Right cardiac atrium (tissue), 5 donors: ENCODE data around the gene ABCC1. TPM values are rescaled to one million over a fixed set of nuclear protein-coding genes. Genes with fewer than 3 reads are reported as not detected.
"Not testable (repeated sequence)": the region's sequence is repeated elsewhere in the genome, so short reads cannot be mapped to it uniquely, and the experiment has no call there.

ENCODE experiments used
- ATAC-seq, 2 donors: fragments of 200-7000 bp; cut with Tn5 transposase; one replicate each; pipeline versions ENCODE4 v1.8.0 to v1.9.1; 2020; ENCODE audit warnings: moderate library complexity in 2 of 2, mild to moderate bottlenecking in 1 of 2
- DNase-seq, 3 donors: peaks; one replicate each; pipeline ENCODE4 v3.0.0-alpha.2; 2020
- H3K27ac ChIP-seq: one replicate; pipeline ENCODE4 v1.5.1; 2013; ENCODE audit warnings: mild to moderate bottlenecking, low read length, control low read depth, moderate library complexity
- H3K27me3 ChIP-seq: one replicate; pipeline ENCODE4 v1.6.1; 2013; ENCODE audit not compliant: control insufficient read depth, insufficient read depth
- H3K4me1 ChIP-seq: one replicate; pipeline ENCODE4 v1.6.1; 2013; ENCODE audit warnings: low read length; ENCODE audit not compliant: control insufficient read depth, insufficient read depth
- H3K4me3 ChIP-seq: one replicate; pipeline ENCODE4 v1.5.1; 2013; ENCODE audit warnings: low read length, control low read depth
- H3K9me3 ChIP-seq: one replicate; pipeline ENCODE4 v1.6.1; 2013; ENCODE audit warnings: low read length; ENCODE audit not compliant: control insufficient read depth
- WGBS: extraction: QIAGEN DNeasy Blood & Tissue Kit; methylation state at CpG from one replicate; pipeline ENCODE4 v1.1.7; 2013; 5-methylcytosine and 5-hydroxymethylcytosine counted together
- intact Hi-C, 4 donors: fragments of 100-400 bp; cut with DNase I; formaldehyde crosslinking; loops; one replicate each; pipeline versions ENCODE4 v1.11.0 to v1.14.0; 2022 to 2023
- polyA plus RNA-seq: library from polyadenylated mRNA; stranded (reverse); fragments of 200-250 nt; gene quantifications from one replicate; pipeline ENCODE4 v1.2.3, GENCODE V29; 2013
- total RNA-seq, 4 donors: library from RNA; stranded (reverse); fragmentation: NEBNext Ultra II Directional; extraction: Animal tissue kit (Norgen Biotek cat#: 25700); gene quantifications; one replicate each; pipeline ENCODE4 v1.2.1, GENCODE V29; 2021
- donor health status: healthy with polysubstance abuse.
- donor health status: DM: no; HTN: yes; CAD: no.
- donor health status: DM: no; HTN: no; CAD: no.
- donor health status: DM: no; HTN: yes; CAD: no; lungs with severe emphysema.
- donor health status: DM: yes; HTN: yes; CAD: no.

Gene ABCC1
- total and polyA plus RNA-seq, 5 donors, result 9.7 to 30.9 (median 24.4) TPM

- not testable (repeated sequence) for DNase-seq, H3K27ac ChIP-seq, H3K27me3 ChIP-seq, H3K9me3 ChIP-seq, H3K4me1 ChIP-seq, ATAC-seq, H3K4me3 ChIP-seq
- WGBS, result 91% methylated on average over 6 of the region's 6 CpGs
- intact Hi-C loops, result loop anchor here in 1 of 4 donors (10.0 kb wide), 1 partner anchor 79 kb away; no protein-coding TSS in a partner anchor
Measured at GRCh38 chr16:15956106-15956505, 6.7 kb downstream of the ABCC1 start.

- 83% methylated on average over 9 of the region's 9 CpGs for WGBS
Measured at GRCh38 chr16:15958703-15959348, 9.4 kb downstream of the ABCC1 start.

GRCh38 chr16:15960124-15960971, 10.9 kb downstream of the ABCC1 start:
- Histone ChIP-seq H3K4me1 (peaks cover 3% of the 10 kb centered on the region), H3K9me3 (no peaks in the 10 kb centered on the region), H3K27me3 (no peaks in the 10 kb centered on the region), H3K27ac (peak overlapping the region; percentile 25), H3K4me3 (no peak overlapping the region)
- 81% methylated on average over 12 of the region's 12 CpGs for WGBS
- ATAC-seq (peak in 1 of 2 donors; percentile 65), DNase-seq (no peak)
- intact Hi-C loops, result no loop called here

More at GRCh38 chr16:15958703-15959348, 9.4 kb downstream of the ABCC1 start:
- Histone ChIP-seq H3K4me1 (peaks cover 3% of the 10 kb centered on the region), H3K27ac (no peak overlapping the region), H3K27me3 (no peaks in the 10 kb centered on the region), H3K9me3 (no peaks in the 10 kb centered on the region), H3K4me3 (no peak overlapping the region)
- intact Hi-C loops, result loop anchor here in 1 of 4 donors (10.0 kb wide), 1 partner anchor 76 kb away; no protein-coding TSS in a partner anchor
- DNase-seq, result no peak
- ATAC-seq, result no peak

- intact Hi-C loops, result no loop called here
- ATAC-seq (no peak), DNase-seq (no peak)
- H3K9me3 ChIP-seq, result no peaks in the 10 kb centered on the region
- H3K27me3 ChIP-seq, result no peaks in the 10 kb centered on the region
- no peak overlapping the region for H3K27ac ChIP-seq
- no peak overlapping the region for H3K4me3 ChIP-seq
- peaks cover 3% of the 10 kb centered on the region for H3K4me1 ChIP-seq
- 64% methylated on average over 5 of the region's 5 CpGs for WGBS
Measured at GRCh38 chr16:15961060-15961511, 11.7 kb downstream of the ABCC1 start.

GRCh38 chr16:15961571-15962090, 12.2 kb downstream of the ABCC1 start:
- Histone ChIP-seq H3K4me1 (peaks cover 3% of the 10 kb centered on the region), H3K27ac (no peak overlapping the region), H3K9me3 (no peaks in the 10 kb centered on the region), H3K27me3 (no peaks in the 10 kb centered on the region), H3K4me3 (no peak overlapping the region)
- intact Hi-C loops, result no loop called here
- WGBS, result 83% methylated on average over 4 of the region's 4 CpGs
- DNase-seq (no peak), ATAC-seq (no peak)

GRCh38 chr16:15963307-15963910, 14.0 kb downstream of the ABCC1 start:
- H3K4me1 ChIP-seq, result peaks cover 8% of the 10 kb centered on the region

GRCh38 chr16:15966420-15966819, 17.0 kb downstream of the ABCC1 start:
- DNase-seq (no peak), ATAC-seq (no peak)
- no peak overlapping the region for H3K4me3 ChIP-seq
- H3K9me3 ChIP-seq, result peaks cover 2% of the 10 kb centered on the region
- intact Hi-C loops, result no loop called here
- peaks cover 8% of the 10 kb centered on the region for H3K4me1 ChIP-seq
- H3K27me3 ChIP-seq, result no peaks in the 10 kb centered on the region
- WGBS, result 70% methylated on average over 5 of the region's 5 CpGs
- no peak overlapping the region for H3K27ac ChIP-seq

More at GRCh38 chr16:15963307-15963910, 14.0 kb downstream of the ABCC1 start:
- no peak overlapping the region for H3K27ac ChIP-seq
- no peaks in the 10 kb centered on the region for H3K9me3 ChIP-seq
- H3K4me3 ChIP-seq, result no peak overlapping the region
- peak in 1 of 3 donors; percentile 58 for DNase-seq
- no peaks in the 10 kb centered on the region for H3K27me3 ChIP-seq
- intact Hi-C loops, result no loop called here
- peak; percentile 57 to 72 for ATAC-seq
- 76% methylated on average over 5 of the region's 5 CpGs for WGBS

GRCh38 chr16:15966836-15967546, 17.6 kb downstream of the ABCC1 start:
- DNase-seq (no peak), ATAC-seq (peak; percentile 38 to 67)
- H3K9me3 ChIP-seq, result peaks cover 2% of the 10 kb centered on the region
- WGBS, result 43% methylated on average over 5 of the region's 5 CpGs
- no peak overlapping the region for H3K27ac ChIP-seq
- peaks cover 8% of the 10 kb centered on the region for H3K4me1 ChIP-seq
- no peaks in the 10 kb centered on the region for H3K27me3 ChIP-seq
- intact Hi-C loops, result no loop called here
- H3K4me3 ChIP-seq, result no peak overlapping the region

GRCh38 chr16:15967655-15968315, 18.4 kb downstream of the ABCC1 start:
- H3K4me1 ChIP-seq, result peaks cover 8% of the 10 kb centered on the region

GRCh38 chr16:15970202-15970601, 20.8 kb downstream of the ABCC1 start:
- ATAC-seq (no peak), DNase-seq (no peak)
- Histone ChIP-seq H3K27me3 (no peaks in the 10 kb centered on the region), H3K9me3 (peaks cover 2% of the 10 kb centered on the region), H3K4me3 (no peak overlapping the region), H3K27ac (no peak overlapping the region), H3K4me1 (peaks cover 19% of the 10 kb centered on the region)
- WGBS, result 96% methylated on average over 3 of the region's 3 CpGs
- intact Hi-C loops, result no loop called here

More at GRCh38 chr16:15967655-15968315, 18.4 kb downstream of the ABCC1 start:
- no peaks in the 10 kb centered on the region for H3K27me3 ChIP-seq
- DNase-seq (no peak), ATAC-seq (no peak)
- no peak overlapping the region for H3K27ac ChIP-seq
- WGBS, result 96% methylated on average over 11 of the region's 11 CpGs
- intact Hi-C loops, result no loop called here
- no peak overlapping the region for H3K4me3 ChIP-seq
- peaks cover 2% of the 10 kb centered on the region for H3K9me3 ChIP-seq
